Measurements from ENCODE around the gene PCDHGA12.

DNA sequence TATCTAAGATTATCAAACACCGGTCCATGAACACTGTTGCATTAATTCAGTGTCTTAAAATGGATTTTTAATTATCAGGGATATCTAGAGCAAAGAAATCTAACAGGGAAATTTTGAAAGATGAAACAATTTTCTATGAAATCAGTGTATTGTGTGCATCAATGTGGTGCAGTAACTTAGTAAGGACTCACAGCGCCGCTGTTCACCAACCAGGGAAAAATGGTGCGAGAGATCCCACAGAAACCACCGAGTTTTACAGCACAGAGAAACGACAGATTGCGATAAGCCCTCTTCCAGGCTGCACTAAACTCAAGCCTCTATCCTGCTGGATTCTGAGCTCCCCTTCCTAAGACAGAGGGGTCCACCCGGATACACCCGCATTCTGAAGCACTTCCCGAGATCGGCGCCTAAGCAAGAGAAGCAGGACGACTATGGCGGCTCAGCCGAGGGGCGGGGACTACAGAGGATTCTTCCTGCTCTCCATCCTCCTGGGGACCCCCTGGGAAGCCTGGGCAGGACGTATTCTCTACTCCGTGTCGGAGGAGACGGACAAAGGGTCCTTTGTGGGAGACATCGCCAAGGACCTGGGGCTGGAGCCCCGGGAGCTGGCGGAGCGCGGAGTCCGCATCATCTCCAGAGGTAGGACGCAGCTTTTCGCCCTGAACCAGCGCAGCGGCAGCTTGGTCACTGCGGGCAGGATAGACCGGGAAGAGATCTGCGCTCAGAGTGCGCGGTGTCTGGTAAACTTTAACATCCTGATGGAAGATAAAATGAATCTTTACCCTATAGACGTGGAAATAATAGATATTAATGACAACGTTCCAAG is 47.6 kb upstream of the PCDHGA12 start, which contains the start of gene PCDHGA7:
- TF ChIP-seq HDAC6 (IDR thresholded peaks at IDR 0.05; ENCODE audit: unreplicated experiment) (no peak), CTCF (IDR thresholded peaks at IDR 0.05 in 2 of 3, conservative IDR thresholded peaks at IDR 0.05 in 1 of 3; ENCODE audit: control insufficient read depth in 2 of 3, extremely low read depth in 1 of 3, insufficient read depth in 1 of 3, low read depth in 3 of 3, low read length in 3 of 3) (no peak), ZNF207 (IDR thresholded peaks at IDR 0.05; ENCODE audit: borderline replicate concordance) (no peak), SMAD5 (IDR thresholded peaks at IDR 0.05; ENCODE audit: low read depth) (no peak), RAD21 (IDR thresholded peaks at IDR 0.05; ENCODE audit: insufficient read depth, low read depth, low read length) (no peak), ZNF592 (IDR thresholded peaks at IDR 0.05) (no peak), POLR2A (IDR thresholded peaks at IDR 0.05; ENCODE audit: low read depth, low read length) (no peak), CHD2 (IDR thresholded peaks at IDR 0.05; ENCODE audit: borderline replicate concordance, low read depth, low read length) (no peak)
- TF ChIP-seq, protein P1, sequence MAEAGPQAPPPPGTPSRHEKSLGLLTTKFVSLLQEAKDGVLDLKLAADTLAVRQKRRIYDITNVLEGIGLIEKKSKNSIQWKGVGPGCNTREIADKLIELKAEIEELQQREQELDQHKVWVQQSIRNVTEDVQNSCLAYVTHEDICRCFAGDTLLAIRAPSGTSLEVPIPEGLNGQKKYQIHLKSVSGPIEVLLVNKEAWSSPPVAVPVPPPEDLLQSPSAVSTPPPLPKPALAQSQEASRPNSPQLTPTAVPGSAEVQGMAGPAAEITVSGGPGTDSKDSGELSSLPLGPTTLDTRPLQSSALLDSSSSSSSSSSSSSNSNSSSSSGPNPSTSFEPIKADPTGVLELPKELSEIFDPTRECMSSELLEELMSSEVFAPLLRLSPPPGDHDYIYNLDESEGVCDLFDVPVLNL (IDR thresholded peaks at IDR 0.05; ENCODE audit: low read depth, low read length): no peak

Data from GM12878 (cell line).